T-helper 2 cell treated with Interferon-gamma antibody and Interleukin-4, amounts not matched to agents 100 ng/mL and 5 ng/mL, for 36 hours (primary cell): Measurements from ENCODE around the gene ZNF319. TPM values are rescaled to one million over a fixed set of nuclear protein-coding genes. Genes with fewer than 3 reads are reported as not detected.

Experiments
- intact Hi-C: fragments of 100-400 bp; cut with micrococcal nuclease; formaldehyde crosslinking; loops from one replicate; pipeline ENCODE4 v1.15.1; 2023
- total RNA-seq: library from RNA; stranded (reverse); gene quantifications from 2 replicates; pipeline ENCODE4 v1.2.3, GENCODE V29; 2022

ZNF319 gene
- total RNA-seq, 1 donor from 2014 or later, result 16.7 TPM

DNA sequence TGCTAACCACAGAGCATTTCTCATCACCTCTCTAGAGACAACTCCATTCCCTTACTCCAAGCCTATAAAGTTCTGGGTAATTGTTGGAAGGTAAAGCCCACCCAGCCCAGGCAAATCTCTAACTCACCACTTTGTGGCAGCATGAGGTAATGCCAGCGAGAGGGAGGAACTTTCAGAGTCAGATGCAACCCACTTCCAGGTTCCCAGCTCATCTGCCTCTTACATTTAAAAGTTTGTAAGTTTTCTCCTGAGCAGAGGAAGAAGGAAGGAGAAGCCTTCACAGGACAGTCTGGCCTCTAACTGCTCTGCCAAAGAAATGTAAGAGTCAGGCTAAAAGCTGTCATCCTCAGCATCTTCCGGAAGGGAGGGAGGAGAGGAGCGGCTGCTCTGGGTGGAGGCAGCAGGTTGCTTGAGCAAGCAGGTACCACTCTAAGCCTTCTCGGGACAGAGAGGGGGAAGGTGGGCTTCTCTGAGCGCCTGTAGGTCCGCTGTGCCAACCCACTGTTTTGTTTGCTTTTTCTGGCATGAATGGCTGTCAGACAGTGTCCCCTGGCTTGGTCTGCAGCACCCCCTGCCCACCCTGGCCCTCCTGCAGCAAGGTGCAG is 1.0 kb downstream of the ZNF319 start:
- intact Hi-C loops, result loop anchor here (2.0 kb wide), 3 partner anchors 189 to 243 kb away; no protein-coding TSS in a partner anchor

DNA sequence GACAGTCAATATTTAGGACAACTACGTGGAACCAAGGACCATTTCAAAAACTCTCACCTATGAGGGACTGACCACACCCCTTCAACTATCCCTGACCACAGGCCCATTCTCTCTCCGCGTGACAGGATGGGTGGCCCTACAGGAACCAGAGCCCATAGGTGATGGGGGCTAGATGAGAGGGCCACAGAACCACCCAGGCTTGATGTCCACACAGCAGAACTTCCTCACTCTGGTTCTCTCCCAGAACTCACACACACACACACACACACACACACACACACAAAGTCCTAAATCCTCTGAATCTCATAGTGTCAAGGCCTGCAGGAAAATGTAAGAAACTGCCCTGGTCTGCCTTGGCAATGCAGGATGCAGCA is 1.5 kb downstream of the ZNF319 start:
- intact Hi-C loops, result loop anchor here (1.0 to 2.0 kb wide), 4 partner anchors 25 to 242 kb away; no protein-coding TSS in a partner anchor

DNA sequence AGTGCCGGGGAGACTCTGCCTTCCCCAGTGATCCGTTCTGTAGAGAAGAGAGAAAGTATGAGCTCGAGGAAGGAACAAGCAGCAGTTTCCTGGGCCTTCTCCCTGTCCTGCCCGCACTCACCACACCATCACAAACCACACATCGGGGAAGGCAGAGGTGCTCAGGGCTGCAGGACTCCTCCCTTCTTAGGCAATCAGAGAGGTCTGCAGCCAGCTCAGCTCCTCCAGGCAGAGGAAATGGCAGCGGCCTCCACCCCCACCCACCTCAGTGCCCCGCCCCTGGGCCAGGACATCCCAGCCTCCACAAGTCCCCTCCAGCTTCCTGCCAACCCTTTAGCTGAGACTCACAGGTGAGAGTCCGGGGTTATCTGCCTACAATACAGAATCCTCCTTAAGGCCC is 2.0 kb downstream of the ZNF319 start:
- intact Hi-C loops, result loop anchor here (1.0 to 2.0 kb wide), 4 partner anchors 26 to 242 kb away; no protein-coding TSS in a partner anchor

DNA sequence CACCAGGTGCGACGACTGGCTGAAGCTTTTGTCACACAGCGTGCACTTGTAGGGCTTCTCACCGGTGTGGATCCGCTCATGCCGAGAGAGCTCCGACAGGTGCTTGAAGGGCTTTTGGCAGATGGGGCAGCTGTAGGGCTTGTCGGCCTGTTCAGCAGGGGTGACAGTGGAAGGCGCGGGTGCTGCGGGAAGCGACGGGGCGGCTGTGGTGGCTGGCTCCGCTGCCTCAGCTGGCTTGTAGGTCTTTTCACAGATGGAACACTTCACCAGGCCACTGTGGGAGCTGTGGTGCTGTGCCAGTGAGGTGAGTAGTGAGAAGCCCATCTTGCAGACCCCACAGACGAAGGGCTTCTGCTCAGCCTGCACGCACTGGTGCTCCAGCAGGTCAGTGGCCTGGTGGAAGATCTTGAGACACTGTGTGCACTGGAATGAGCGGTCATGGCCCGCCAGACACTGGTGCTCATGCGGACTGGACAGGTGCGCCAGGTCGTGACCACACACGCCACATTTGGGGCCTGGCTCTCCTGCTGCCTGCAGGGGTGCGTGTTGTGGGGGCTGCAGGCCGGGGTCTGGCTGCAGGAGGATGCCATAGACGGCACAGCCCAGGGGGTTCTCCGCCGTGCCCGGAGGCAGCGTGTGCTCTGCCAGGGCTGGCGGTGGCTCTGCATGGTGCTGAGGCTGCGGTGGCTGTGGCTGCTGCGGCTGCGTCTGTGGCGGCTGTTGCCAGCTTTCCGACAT is 2.8 kb downstream of the ZNF319 start:
- intact Hi-C loops, result loop anchor here (1.0 to 2.0 kb wide), 4 partner anchors 27 to 241 kb away; no protein-coding TSS in a partner anchor

DNA sequence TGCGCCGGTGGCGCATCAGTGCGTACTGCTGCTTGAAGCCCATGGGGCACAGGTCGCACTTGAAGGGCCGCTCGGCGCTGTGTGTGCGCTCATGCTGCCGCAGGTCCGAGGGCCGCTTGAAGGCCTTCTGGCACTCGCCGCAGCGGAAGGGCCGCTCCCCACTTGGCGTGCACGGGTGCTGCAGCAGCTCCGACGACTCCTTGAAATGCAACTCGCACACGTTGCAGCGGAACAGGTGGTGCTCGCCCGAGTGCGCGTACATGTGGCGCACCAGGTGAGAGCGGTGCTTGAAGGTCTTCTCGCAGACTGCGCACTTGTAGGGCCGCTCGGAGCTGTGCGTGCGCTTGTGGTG is 3.3 kb downstream of the ZNF319 start:
- intact Hi-C loops, result no loop called here

DNA sequence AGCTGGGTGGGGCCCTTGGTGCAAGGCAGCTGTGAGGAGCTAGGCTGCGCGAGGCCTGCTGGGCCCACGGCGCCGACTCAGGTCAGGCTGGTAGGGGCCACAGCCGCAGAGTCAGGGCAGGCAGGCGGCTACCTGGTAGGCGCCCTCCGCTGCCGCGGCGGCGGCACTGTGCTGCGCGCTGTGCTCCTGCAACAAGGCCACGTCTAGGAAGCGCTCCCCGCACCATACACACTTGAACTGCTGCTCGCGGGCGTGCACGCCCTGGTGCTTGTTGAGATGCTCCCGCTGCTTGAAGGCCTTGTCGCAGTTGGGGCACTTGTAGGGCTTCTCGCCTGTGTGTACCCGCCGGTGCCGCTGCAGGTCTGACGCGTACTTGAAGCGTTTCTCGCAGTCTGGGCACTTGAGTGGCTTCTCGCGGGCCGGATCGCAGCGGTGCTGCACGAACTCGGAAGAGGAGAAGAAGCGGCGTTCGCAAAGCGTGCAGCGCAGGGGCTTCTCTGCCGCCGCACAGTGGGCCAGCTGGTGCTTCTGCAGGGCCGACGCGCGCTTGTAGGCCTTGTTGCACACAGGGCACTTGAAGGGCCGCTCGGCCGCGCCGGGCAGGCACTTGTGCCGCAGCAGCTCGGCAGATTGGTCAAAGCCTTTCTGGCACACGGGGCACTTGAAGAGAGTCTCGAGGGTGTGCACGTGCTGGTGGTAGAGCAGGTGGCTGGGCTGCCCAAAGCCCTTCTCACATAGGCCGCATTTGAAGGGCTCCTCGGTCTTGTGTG is 3.9 kb downstream of the ZNF319 start:
- intact Hi-C loops, result no loop called here

DNA sequence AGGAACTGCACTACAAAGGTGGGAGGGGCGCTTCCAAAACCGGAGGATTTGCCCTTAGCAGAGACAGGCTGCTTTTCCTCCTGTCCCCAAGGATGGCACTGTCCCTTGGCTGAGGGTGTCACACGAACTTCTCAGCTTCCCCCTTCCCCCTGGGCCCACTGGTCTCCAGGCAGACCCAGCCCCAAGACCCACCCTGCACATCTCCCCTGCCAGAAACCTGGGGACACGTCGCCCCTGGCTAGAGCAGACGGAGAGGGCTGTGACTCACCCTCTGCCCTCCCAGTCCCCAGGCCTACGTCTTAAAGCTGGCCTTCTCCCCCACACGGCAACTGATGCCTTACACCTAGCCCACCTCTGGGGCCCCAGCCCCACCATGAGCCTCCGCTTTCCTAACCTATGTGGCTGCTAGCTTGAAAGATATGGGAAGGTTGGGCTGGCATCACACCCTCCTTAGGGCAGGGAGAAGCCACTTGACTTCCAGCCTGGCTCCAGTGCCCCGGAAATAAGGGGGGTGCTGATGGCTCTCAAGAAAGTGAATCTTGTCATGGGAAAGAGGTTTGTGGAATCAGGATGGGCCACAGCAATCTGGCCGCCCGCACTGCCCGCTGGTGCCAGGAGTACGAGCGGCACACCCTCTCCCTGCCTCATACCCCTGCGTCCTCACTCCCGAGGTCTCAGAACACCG is 4.6 kb downstream of the ZNF319 start:
- intact Hi-C loops, result no loop called here

DNA sequence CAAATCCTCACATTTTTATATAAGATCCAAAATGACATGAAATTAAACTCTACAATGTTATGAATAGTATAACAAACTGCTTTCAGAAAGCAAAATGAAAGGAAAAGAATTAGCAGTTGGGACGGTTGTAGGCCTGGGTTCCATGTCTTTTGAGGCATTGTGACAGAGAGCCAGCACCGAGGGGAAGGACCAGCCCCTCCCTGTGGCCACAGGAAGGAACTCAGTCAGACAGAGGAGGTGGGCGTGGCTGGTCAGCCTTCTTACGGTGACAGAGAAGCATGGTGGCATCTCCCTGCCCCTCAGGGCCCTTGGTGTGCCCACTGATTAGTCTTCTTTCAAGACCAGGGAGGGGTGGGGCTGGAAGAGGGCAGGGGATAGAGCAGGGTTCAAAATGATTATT is 5.7 kb downstream of the ZNF319 start:
- intact Hi-C loops, result no loop called here

DNA sequence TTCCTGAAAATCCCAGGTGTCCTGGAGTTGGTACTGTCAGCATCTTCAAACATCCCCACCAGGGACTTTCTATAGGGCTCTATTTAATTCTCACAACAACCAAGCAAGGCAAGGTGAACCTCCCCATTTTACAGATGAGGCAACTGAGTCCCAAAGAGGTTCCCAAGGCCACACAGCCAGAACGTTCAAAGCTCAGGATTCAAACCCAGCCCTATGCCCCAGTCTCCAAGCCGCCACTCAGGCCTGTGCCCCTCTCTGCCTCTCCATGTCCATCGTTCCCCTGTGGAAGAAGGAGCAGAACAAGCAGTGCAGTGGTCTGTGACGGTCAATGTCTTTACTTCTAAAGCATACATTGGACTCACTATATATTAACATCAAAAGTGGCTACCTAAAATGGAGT is 6.1 kb downstream of the ZNF319 start:
- intact Hi-C loops, result no loop called here

DNA sequence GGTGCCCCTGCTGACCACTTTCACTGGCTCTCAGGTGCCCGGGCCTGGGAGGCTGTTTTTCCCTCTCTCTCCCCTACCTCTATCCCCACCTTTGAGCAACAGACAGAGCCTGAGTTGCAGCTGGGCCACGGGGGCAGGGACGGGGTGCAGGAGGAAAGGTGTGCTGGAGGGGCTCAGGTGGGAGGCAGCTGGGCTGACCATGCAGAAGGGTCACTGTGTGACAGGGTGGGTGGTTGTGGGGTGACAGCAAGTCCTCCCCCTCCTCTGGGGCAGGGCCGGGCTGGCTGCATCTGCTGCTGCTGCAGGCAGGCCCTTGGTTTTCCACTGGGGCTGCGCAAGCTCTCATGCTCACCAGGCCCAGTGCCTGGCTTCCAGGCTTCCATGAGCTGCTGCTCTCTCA is 6.6 kb downstream of the ZNF319 start:
- intact Hi-C loops, result no loop called here

DNA sequence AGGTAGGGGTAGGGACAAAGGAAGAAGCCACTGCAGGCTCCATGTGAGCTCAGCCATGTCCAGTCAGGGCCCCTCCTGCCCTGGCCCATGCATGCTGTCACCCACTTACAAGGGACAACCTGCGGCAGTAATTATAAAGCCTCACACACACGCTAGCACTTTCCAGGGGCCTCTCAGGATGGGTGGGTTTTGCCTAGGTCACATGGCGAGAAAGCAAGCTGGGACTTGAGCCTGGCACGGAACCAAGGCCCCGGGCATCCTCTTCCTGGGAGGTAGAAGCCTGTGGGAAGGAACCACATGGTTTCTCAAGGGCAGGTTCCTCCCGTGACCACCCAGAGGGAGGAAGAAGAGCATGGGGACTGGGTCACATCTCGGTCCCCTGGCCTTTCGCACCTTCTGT is 7.0 kb downstream of the ZNF319 start:
- intact Hi-C loops, result no loop called here

DNA sequence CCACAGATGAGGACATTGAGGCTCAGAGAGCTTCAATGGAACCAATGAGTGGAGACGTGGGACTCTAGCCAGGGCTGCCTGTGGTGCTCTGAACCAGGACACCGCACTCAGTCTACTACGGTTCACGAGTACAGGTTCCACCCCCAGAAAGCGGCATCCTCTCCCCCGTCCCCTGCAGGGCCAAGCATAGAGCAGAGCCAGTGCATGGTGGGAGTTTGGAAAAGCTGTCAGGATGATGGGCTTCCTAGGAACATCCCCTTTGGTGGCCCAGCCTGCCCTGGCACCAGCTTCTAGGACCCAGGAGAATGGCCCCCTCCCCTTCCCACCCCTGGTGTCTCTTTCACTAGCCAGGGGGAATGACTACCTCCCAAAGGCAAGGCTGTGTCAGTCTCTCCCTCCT is 8.4 kb downstream of the ZNF319 start:
- intact Hi-C loops, result no loop called here

DNA sequence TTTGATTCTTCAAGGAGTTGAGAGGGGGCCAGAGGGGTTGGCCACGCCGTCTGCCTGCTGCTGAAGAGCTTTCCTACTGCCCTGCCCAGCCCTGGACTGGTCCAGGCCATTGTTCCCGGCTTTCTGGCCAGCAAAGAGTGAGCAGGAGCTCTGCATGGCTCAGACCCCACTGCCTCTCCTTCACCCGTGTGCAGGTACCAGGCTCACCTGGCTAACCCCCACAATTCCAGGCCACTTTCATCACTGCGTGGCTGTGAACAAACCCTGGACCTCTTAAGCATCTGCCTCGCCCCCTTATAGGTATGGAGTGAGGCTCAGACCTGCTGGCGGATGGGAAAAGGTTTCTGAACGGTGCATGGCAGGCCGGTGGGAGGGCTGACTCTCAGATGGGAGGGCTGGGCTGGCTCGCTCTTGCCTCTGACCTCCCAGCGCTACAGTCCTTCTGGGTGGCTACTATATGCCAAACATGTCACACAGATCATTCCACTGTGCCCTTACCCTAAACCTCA is 8.9 kb downstream of the ZNF319 start:
- intact Hi-C loops, result no loop called here

DNA sequence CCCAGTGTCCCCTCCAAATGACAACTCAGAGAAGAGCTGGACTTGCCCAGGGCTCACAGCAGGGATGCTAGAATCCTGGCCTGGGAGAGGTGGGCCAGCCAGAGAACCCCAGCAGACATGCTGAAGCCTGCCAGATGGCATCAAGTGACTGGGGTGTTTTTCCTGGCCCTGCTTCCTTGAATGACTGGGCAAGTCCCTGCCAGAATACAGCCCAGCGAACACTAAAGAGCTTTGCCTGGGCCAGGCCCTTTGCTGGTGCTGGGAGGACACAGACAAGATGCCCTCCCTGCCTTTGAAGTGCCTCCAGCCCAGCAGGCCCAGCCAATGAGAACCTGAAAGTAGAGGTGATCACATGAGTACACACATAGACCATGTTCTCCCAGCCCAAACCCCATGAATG is 11.5 kb downstream of the ZNF319 start:
- intact Hi-C loops, result loop anchor here (5.0 kb wide), 1 partner anchor 187 kb away; the partner anchor contains the start of gene KIFC3

DNA sequence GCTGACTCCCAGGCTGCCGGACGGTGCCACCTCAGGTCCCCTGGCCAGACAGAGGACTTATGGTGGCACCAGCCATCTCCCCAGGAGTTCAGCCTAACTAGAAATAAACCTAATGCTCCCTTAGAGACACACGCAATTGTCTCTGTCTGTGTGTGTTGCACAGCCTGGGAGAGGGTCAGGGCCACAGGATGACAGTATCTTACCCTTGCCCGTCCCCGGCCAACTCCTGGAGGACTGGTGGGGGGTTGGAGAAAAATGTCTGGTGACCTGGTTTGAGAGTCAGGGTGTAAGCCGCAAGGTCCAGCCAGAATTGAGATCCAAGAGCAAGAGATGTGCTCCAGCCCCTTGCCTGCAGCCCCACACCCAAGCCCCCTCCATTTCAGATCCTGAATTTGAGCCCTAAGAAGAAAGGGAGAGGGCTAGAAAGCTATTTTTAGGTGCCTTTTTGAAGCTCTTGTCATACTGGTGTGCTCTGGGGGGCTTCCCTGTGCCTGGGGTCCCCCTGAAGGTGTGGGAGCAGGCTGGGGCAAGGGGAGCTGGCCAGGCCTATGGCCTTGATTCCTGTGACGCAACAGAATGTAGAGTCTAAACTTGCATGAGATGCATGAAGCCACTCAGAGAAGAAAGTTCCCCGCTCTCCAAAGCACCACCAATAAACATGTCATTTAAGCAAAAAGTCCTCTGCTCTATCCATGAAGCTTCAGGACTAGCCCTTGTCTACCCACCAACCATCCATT is 12.9 kb downstream of the ZNF319 start:
- intact Hi-C loops, result loop anchor here (5.0 kb wide), 1 partner anchor 185 kb away; the partner anchor contains the start of gene KIFC3

DNA sequence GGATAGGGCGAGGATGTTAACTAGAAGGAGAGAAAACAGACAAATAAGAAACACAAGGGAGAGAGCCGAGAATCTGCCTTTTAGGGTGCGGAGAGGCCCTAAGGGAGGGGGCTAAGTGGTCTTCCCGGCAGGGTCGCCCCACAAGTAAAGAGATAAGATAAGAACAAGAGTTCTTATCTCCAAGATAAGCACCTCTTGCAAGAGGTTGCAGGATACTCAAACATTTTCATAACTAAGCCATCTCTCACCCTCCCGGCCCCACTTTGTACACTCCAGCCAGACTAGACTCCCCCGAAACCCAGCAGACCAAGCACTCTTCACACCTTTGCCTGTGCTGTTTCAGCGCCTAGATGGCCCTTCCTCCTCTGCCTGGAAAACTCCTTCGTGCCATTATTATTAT is 14.3 kb downstream of the ZNF319 start:
- intact Hi-C loops, result loop anchor here (5.0 kb wide), 1 partner anchor 184 kb away; the partner anchor contains the start of gene KIFC3

DNA sequence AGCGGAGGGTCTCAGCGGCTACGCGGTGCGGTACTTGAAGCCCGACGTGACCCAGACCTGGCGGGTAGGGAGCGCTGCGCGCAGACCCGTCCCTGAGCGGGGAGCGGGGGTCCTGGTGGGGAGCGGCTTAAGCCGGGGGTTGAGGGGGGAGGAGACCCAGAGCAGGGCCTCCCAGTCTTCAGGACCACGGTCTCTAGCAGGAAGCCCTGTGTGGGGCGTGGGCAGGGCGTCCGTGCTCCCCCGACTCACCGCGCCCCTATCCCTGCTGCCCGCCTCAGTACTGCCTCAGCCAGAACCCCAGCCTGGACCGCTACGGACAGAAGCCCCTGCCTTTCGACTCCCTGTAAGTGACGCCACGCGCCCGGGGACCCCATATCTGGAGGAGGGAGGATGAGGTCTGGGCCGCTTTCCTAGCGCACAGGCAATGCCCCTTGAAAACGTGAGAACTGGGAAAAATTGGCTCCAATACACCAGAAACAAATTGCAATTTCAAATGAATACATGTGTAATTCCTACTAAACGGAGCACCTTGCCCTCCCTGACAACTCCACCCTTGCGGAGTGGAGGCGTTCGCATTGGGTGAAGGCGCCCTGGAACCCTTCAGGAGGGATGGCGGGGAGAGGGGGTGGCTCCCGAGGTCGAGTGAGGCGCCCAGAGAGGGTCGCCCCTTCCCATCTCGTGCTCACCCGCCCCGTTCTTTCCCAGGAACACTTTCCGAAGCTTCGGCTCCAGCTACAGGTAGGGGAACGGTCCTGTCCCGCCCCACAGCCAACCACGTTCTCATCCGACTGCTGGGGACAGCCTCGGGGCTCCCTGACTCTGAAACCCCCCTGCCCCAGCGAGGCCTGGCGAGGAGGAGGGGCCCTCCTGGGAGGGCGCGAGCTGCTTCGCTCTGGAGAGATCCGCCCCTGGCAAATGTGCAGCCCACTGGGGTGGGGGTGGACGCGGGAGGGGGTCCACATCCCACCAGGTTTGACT is 15.0 kb downstream of the ZNF319 start:
- intact Hi-C loops, result loop anchor here (1.0 to 5.0 kb wide), 2 partner anchors 16 to 183 kb away; partner anchors contain the start of genes KIFC3 and USB1

DNA sequence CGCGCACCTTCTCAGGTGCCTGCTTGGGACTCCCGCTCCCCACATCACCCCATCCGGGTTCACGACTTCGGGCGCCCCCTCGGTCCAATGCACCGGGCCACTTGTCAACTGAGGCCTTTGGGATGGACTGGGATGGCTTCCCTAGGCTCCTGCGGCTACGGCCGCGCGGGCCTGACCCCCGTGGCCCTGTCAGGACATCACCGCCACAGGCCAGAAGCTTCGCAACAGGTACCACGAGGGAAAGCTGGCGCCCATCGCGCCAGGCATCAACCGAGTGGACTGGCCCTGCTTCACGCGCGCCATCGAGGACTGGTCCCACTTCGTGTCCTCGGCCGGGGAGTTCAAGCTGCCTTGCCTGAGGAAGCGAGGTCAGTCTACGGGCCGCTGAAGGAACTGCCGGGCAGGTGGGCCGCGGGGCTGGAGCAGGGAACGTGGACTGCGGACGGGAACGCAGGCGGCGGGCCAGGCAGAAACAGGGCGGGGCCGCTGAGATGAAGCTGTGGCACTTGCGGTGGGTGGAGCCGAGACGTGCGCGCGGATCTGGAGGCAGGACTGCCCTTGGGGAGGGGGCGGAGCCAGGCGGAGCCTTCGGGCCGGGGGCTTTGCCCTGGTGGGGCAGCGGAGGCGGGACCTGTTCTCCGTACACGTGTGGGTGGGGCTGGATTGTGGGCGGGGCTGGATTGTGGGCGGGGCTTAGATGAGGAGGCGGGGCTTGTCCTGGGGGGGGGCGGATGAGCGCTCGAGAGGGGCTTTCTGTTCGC is 15.8 kb downstream of the ZNF319 start:
- intact Hi-C loops, result loop anchor here (1.0 to 5.0 kb wide), 2 partner anchors 17 to 182 kb away; partner anchors contain the start of genes KIFC3 and USB1
